ENCODE measurements around the gene PBX3.

The PBX3 gene

DNA sequence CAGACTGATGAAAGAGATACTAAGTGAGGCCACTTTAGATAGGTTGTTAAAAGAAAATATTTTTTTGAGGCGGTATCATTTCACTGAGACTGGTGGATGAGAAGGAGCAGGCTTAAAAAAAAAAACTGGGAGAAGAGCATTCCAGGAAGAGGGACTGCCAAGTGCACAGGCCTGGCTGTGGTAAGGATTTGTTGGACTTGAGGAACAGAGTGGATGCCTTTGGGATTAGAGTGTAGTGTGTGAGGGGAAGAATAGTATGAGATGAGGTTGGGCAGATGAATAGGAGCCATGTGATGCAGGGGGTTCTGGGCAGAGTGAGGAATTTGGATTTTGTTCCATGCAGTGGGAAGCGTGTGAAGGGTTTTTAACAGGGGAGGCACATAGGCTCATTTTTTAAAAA lies 57.9 kb downstream of the PBX3 start:
- no peaks in the 10 kb centered on the region for H3K27me3 ChIP-seq (ENCODE audit: control insufficient read depth, insufficient read depth, low read length)
- no peak overlapping the region for H3K9ac ChIP-seq
- H3K36me3 ChIP-seq (ENCODE audit: control insufficient read depth, insufficient read depth, low read length): no peaks in the 10 kb centered on the region
- H3K79me2 ChIP-seq: peaks cover 22% of the 10 kb centered on the region
- TF ChIP-seq, protein P1, sequence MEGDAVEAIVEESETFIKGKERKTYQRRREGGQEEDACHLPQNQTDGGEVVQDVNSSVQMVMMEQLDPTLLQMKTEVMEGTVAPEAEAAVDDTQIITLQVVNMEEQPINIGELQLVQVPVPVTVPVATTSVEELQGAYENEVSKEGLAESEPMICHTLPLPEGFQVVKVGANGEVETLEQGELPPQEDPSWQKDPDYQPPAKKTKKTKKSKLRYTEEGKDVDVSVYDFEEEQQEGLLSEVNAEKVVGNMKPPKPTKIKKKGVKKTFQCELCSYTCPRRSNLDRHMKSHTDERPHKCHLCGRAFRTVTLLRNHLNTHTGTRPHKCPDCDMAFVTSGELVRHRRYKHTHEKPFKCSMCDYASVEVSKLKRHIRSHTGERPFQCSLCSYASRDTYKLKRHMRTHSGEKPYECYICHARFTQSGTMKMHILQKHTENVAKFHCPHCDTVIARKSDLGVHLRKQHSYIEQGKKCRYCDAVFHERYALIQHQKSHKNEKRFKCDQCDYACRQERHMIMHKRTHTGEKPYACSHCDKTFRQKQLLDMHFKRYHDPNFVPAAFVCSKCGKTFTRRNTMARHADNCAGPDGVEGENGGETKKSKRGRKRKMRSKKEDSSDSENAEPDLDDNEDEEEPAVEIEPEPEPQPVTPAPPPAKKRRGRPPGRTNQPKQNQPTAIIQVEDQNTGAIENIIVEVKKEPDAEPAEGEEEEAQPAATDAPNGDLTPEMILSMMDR (IDR thresholded peaks at IDR 0.05): no peak
- H3K27ac ChIP-seq: no peak overlapping the region
- no peaks in the 10 kb centered on the region for H3K9me3 ChIP-seq (ENCODE audit: control insufficient read depth, low read length)
- H3K4me1 ChIP-seq: peaks cover 2% of the 10 kb centered on the region
- no peak overlapping the region for H3K4me3 ChIP-seq (ENCODE audit: low read depth, low read length)
- H2AFZ ChIP-seq: no peak overlapping the region
- peak overlapping the region; percentile 18 for H3K4me2 ChIP-seq (ENCODE audit: low read length)

DNA sequence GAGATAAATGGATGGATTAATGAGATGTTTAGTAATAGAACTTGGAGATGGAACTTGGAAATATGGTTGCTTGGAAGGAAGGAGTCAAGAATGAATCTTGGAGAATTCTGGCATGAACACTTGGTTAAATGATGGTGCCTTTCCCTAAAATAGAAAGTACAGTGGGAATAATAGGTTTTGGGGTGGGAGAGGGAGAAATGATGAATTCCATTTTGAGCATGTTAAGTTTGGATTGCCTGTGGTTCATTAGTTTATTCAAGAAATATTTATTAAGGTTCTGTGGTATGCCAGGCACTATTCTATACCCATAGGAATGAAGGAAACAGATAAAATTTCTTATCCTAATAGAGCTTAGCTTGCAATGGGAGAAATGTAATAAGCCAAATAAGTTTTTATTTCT lies 58.4 kb downstream of the PBX3 start:
- Histone ChIP-seq H3K9me3 (ENCODE audit: control insufficient read depth, low read length) (no peaks in the 10 kb centered on the region), H3K27me3 (ENCODE audit: control insufficient read depth, insufficient read depth, low read length) (no peaks in the 10 kb centered on the region), H3K79me2 (peaks cover 23% of the 10 kb centered on the region), H3K4me2 (ENCODE audit: low read length) (no peak overlapping the region), H3K9ac (no peak overlapping the region), H2AFZ (no peak overlapping the region), H3K36me3 (ENCODE audit: control insufficient read depth, insufficient read depth, low read length) (no peaks in the 10 kb centered on the region), H3K4me1 (peaks cover 2% of the 10 kb centered on the region), H3K4me3 (ENCODE audit: low read depth, low read length) (no peak overlapping the region), H3K27ac (no peak overlapping the region)
- TF ChIP-seq, protein P1 (IDR thresholded peaks at IDR 0.05): no peak

DNA sequence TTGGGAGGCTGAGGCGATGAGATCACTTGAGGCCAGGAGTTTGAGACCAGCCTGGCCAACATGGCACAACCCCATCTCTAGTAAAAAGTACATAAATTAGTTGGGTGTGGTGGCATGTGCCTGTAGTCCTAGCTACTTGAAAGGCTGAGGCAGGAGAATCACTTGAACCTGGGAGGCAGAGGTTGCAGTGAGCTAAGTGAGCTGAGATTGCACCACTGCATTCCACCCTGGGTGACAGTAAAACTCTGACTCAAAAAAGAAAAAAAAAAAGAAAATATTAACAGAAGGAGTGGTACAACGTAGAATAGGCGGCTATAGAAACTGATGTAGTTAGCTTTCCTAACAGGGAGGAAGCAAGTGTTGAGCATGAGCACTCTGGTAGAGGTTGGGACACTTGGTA lies 59.9 kb downstream of the PBX3 start:
- H3K27ac ChIP-seq: no peak overlapping the region
- H3K4me3 ChIP-seq (ENCODE audit: low read depth, low read length): no peak overlapping the region
- H2AFZ ChIP-seq: no peak overlapping the region
- TF ChIP-seq, protein P1 (IDR thresholded peaks at IDR 0.05): no peak
- H3K9me3 ChIP-seq (ENCODE audit: control insufficient read depth, low read length): no peaks in the 10 kb centered on the region
- H3K27me3 ChIP-seq (ENCODE audit: control insufficient read depth, insufficient read depth, low read length): no peaks in the 10 kb centered on the region
- H3K9ac ChIP-seq: no peak overlapping the region
- peaks cover 2% of the 10 kb centered on the region for H3K4me1 ChIP-seq
- peaks cover 33% of the 10 kb centered on the region for H3K79me2 ChIP-seq
- no peak overlapping the region for H3K4me2 ChIP-seq (ENCODE audit: low read length)
- H3K36me3 ChIP-seq (ENCODE audit: control insufficient read depth, insufficient read depth, low read length): no peaks in the 10 kb centered on the region

DNA sequence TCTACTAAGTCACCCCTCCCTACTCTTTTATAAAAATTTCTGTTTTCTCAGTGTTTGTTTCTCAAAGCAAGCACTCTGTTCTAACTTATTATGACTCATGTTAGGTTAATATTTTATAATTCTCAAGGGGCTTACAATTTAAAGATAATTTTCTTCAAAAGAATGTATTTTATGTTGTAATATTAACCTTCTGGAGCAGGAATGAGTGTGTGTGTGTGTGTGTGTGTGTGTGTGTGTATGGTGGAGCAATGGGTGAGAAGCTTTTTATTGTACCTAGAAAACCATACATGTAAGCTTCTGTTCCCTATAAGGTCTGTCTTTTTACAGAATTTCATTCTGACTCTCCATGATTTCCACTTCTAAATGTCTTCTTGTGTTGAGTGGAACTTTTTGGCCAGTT lies 63.0 kb downstream of the PBX3 start:
- Histone ChIP-seq H3K9me3 (ENCODE audit: control insufficient read depth, low read length) (no peaks in the 10 kb centered on the region), H3K4me3 (ENCODE audit: low read depth, low read length) (no peak overlapping the region), H3K36me3 (ENCODE audit: control insufficient read depth, insufficient read depth, low read length) (no peaks in the 10 kb centered on the region), H3K27ac (no peak overlapping the region), H3K27me3 (ENCODE audit: control insufficient read depth, insufficient read depth, low read length) (no peaks in the 10 kb centered on the region), H3K4me2 (ENCODE audit: low read length) (no peak overlapping the region), H2AFZ (no peak overlapping the region), H3K4me1 (peaks cover 2% of the 10 kb centered on the region), H3K9ac (no peak overlapping the region), H3K79me2 (peaks cover 32% of the 10 kb centered on the region)
- TF ChIP-seq, protein P1 (IDR thresholded peaks at IDR 0.05): no peak

DNA sequence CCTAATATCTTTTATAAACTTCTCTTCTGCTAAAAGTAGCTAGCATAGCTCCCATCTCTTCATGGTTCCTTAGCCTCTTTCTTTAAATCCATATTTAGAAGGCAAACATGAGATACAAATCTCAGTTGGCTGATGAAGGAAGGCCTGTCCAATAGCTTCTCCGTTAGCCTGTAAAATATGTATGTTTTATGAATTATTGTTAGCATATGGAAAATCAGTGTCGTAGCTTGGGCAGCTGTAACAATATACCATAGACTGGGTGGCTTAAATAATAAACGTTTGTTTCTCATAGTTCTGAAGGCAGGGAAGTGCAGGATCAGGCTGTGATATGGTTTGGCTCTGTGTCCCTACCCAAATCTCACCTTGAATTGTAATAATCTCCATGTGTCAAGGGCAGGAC lies 63.8 kb downstream of the PBX3 start:
- Histone ChIP-seq H3K9me3 (ENCODE audit: control insufficient read depth, low read length) (no peaks in the 10 kb centered on the region), H3K79me2 (peaks cover 29% of the 10 kb centered on the region), H2AFZ (no peak overlapping the region), H3K4me2 (ENCODE audit: low read length) (no peak overlapping the region), H3K36me3 (ENCODE audit: control insufficient read depth, insufficient read depth, low read length) (no peaks in the 10 kb centered on the region), H3K4me3 (ENCODE audit: low read depth, low read length) (no peak overlapping the region), H3K9ac (no peak overlapping the region), H3K27ac (no peak overlapping the region), H3K4me1 (peaks cover under 1% of the 10 kb centered on the region), H3K27me3 (ENCODE audit: control insufficient read depth, insufficient read depth, low read length) (no peaks in the 10 kb centered on the region)
- TF ChIP-seq, protein P1 (IDR thresholded peaks at IDR 0.05): no peak

All from parathyroid adenoma (tissue), 2 donors.